Neural cell (in vitro differentiated cells): ENCODE results near the gene SENP2. TPM values are rescaled to one million over a fixed set of nuclear protein-coding genes. Genes with fewer than 3 reads are reported as not detected.

Experiments used
- H2AFZ ChIP-seq: fragments of 200-600, 300-800 bp; sonication (generic), shearing (Covaris generic); 2 replicates; pipeline ENCODE4 v1.6.0; 2014; ENCODE audit warnings: low read depth, mild to moderate bottlenecking, antibody characterized with exemption, low read length, moderate library complexity
- H3F3A ChIP-seq: fragments of 200-600 bp; shearing (Covaris generic); 2 replicates; pipeline ENCODE4 v1.6.1; 2016; ENCODE audit warnings: mild to moderate bottlenecking, moderate library complexity, mixed read lengths, antibody characterized with exemption, low read length; ENCODE audit not compliant: insufficient read depth, poor library complexity, severe bottlenecking
- H3K27ac ChIP-seq: fragments of 200-600, 300-800 bp; sonication (generic), shearing (Covaris generic); 2 replicates; pipeline ENCODE4 v1.5.1; 2014; ENCODE audit warnings: mild to moderate bottlenecking, low read length, moderate library complexity
- H3K27me3 ChIP-seq: fragments of 300-800, 200-600 bp; sonication (generic), shearing (Covaris generic); 2 replicates; pipeline ENCODE4 v1.6.0; 2014; ENCODE audit warnings: mild to moderate bottlenecking, low read depth, low read length, moderate library complexity; ENCODE audit not compliant: insufficient read depth
- H3K36me3 ChIP-seq: fragments of 300-800, 200-600 bp; sonication (generic), shearing (Covaris generic); 2 replicates; pipeline ENCODE4 v1.5.1; 2014; ENCODE audit warnings: mild to moderate bottlenecking, antibody characterized with exemption, low read length, moderate library complexity; ENCODE audit not compliant: insufficient read depth
- H3K4me2 ChIP-seq: fragments of 300-800, 200-600 bp; sonication (generic), shearing (Covaris generic); 2 replicates; pipeline ENCODE4 v1.6.0; 2014; ENCODE audit warnings: mild to moderate bottlenecking, low read length
- H3K4me3 ChIP-seq: fragments of 300-800, 200-600 bp; sonication (generic), shearing (Covaris generic); 2 replicates; pipeline ENCODE4 v1.5.1; 2014; ENCODE audit warnings: mild to moderate bottlenecking, low read length, moderate library complexity
- H3K79me2 ChIP-seq: fragments of 200-600 bp; shearing (Covaris generic); replicated peaks from 2 replicates; pipeline ENCODE4 v1.6.0; 2014; ENCODE audit warnings: mild to moderate bottlenecking, low read length, moderate library complexity; ENCODE audit not compliant: insufficient read depth
- H3K9ac ChIP-seq: fragments of 300-800, 200-600 bp; sonication (generic), shearing (Covaris generic); 2 replicates; pipeline ENCODE4 v1.6.1; 2016; ENCODE audit warnings: mild to moderate bottlenecking, low read length, mixed read lengths
- H3K9me2 ChIP-seq: fragments of 200-600 bp; shearing (Covaris generic); 2 replicates; pipeline ENCODE4 v1.6.1; 2016; ENCODE audit warnings: mild to moderate bottlenecking, low read length, mixed read lengths; ENCODE audit not compliant: insufficient read depth
- H3K9me3 ChIP-seq: fragments of 200-600, 300-800 bp; sonication (generic), shearing (Covaris generic); 2 replicates; pipeline ENCODE4 v1.6.1; 2016; ENCODE audit warnings: mild to moderate bottlenecking, mixed run types, low read length, moderate library complexity, mixed read lengths
- H4K20me1 ChIP-seq: fragments of 200-600 bp; shearing (Covaris generic); 2 replicates; pipeline ENCODE4 v1.6.1; 2016; ENCODE audit warnings: mild to moderate bottlenecking, mixed run types; ENCODE audit not compliant: insufficient read depth
- EP300 ChIP-seq: fragments of 450-650 bp; conservative IDR thresholded peaks from 2 replicates; pipeline ENCODE4 v1.6.1; 2014; ENCODE audit warnings: antibody characterized with exemption, mild to moderate bottlenecking, moderate library complexity; ENCODE audit not compliant: poor library complexity, severe bottlenecking
- EZH2 ChIP-seq: fragments of 200-600, 300-800 bp; shearing (Covaris generic), sonication (generic); IDR thresholded peaks from 2 replicates; pipeline ENCODE4 v1.6.1; 2014; ENCODE audit warnings: antibody characterized with exemption, low read length, borderline replicate concordance, mild to moderate bottlenecking; ENCODE audit not compliant: insufficient read depth, poor library complexity, severe bottlenecking
- MXI1 ChIP-seq: fragments of 450-650 bp; conservative IDR thresholded peaks from 2 replicates; pipeline ENCODE4 v1.6.1; 2014; ENCODE audit warnings: antibody characterized with exemption, mild to moderate bottlenecking; ENCODE audit not compliant: poor library complexity, severe bottlenecking
- POLR2AphosphoS5 ChIP-seq: IDR thresholded peaks from 2 replicates; pipeline ENCODE4 v1.6.1; 2012
- RAD21 ChIP-seq: fragments of 450-650 bp; conservative IDR thresholded peaks from 2 replicates; pipeline ENCODE4 v1.6.1; 2014; ENCODE audit warnings: antibody characterized with exemption, mild to moderate bottlenecking, moderate library complexity
- SMC3 ChIP-seq: fragments of 450-650 bp; conservative IDR thresholded peaks from 2 replicates; pipeline ENCODE4 v1.6.1; 2014; ENCODE audit warnings: antibody characterized with exemption, mild to moderate bottlenecking, moderate library complexity; ENCODE audit not compliant: poor library complexity
- TAF1 ChIP-seq: IDR thresholded peaks from 2 replicates; pipeline ENCODE4 v1.6.1; 2012; ENCODE audit warnings: low read depth
- polyA plus RNA-seq: library from polyadenylated mRNA; depleted of rRNA; stranded (reverse); fragments of >200 nt; gene quantifications from 2 replicates; pipeline ENCODE4 v1.2.3, GENCODE V29; 2014
- TF ChIP-seq, protein P1 (sequence below): IDR thresholded peaks from 2 replicates; pipeline ENCODE4 v1.6.1; 2012; ENCODE audit warnings: borderline replicate concordance
- TF ChIP-seq, protein P2 (sequence below): fragments of 450-650 bp; IDR thresholded peaks from 2 replicates; pipeline ENCODE4 v1.5.1; 2014; ENCODE audit warnings: antibody characterized with exemption, mild to moderate bottlenecking, moderate library complexity; ENCODE audit not compliant: poor library complexity, severe bottlenecking

The SENP2 gene
- polyA plus RNA-seq, 1 donor from 2014 or later = 40.1 TPM

DNA sequence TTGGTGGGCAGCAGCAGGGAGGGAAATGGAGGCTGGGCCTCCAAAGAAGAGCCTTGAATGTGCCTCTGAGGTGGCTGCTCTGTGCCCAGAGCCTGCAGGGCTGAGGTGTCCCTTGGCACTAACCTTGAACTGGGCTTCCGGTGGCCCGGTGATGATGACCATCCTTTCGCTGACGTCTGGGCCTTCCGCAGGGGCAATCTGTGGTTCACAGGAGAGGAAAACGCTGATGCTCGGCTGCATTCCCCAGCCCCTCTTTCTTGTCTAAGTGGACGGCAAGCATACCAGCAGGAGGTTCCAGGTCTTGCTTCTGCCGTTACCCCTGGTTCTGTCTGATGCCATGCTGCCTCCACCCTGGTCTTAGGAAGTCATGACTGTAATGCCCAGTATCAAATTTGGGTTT is 65.9 kb downstream of the SENP2 start:
- H3K4me2 ChIP-seq = no peak overlapping the region
- peaks cover 11% of the 10 kb centered on the region for H3K36me3 ChIP-seq
- H2AFZ ChIP-seq = no peak overlapping the region

DNA sequence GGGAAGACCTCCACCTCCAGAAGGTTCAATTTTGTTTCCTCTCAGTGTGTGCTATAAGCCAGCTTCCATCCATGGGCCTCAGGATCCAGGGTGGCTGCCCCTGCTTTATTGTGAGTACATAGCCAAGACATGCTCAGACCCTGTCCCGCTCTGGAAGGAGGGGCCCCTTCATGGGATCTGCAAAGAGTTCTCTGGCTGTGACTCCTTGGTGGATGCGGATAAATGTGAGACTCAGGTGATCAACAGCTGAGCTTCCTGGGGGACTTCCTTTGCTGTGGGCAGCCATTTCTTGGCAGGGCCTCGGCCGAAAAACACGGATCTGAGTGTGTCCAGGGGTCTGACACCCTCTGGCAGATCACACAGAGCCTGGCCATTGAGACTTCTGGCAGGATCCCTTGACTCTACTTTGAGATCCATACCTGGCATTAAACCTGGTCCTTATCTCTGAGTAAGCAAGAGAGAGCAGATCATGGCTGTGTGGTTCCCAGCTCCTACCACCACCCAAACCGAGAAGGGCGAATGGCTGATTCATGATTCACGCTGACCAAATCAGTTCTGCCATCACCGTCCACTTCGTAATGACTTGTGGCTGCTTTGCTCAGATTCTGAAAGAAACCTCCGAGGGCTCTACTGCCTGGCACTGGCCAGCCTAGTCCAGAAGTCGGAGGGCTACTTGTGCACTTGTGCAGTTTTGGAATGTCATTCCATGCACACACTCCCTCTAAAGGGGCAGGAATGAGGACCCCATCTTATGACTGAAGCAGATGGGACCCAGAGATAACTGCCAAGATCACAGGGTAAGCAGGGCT is 68.1 kb downstream of the SENP2 start:
- H3K36me3 ChIP-seq = peaks cover 9% of the 10 kb centered on the region
- H3K9me2 ChIP-seq = no peaks in the 10 kb centered on the region
- H3K79me2 ChIP-seq = no peaks in the 10 kb centered on the region
- no peaks in the 10 kb centered on the region for H3K9me3 ChIP-seq
- no peak overlapping the region for H3K4me3 ChIP-seq
- H3K9ac ChIP-seq = no peak overlapping the region
- H4K20me1 ChIP-seq = no peaks in the 10 kb centered on the region
- H3K4me2 ChIP-seq = no peak overlapping the region
- TF ChIP-seq POLR2AphosphoS5 = peak; percentile 7
- no peak for TF ChIP-seq MXI1
- H3K27me3 ChIP-seq = no peaks in the 10 kb centered on the region
- H3F3A ChIP-seq = no peaks in the 10 kb centered on the region
- H3K27ac ChIP-seq = no peak overlapping the region
- H2AFZ ChIP-seq = no peak overlapping the region

More for the DNA sequence above, 65.9 kb downstream of the SENP2 start:
- no peak overlapping the region for H3K27ac ChIP-seq
- H3K79me2 ChIP-seq = no peaks in the 10 kb centered on the region
- no peaks in the 10 kb centered on the region for H3K9me2 ChIP-seq
- H4K20me1 ChIP-seq = no peaks in the 10 kb centered on the region
- H3K9ac ChIP-seq = no peak overlapping the region
- no peaks in the 10 kb centered on the region for H3K9me3 ChIP-seq
- H3F3A ChIP-seq = no peaks in the 10 kb centered on the region
- no peak overlapping the region for H3K4me3 ChIP-seq
- H3K27me3 ChIP-seq = no peaks in the 10 kb centered on the region
- TF ChIP-seq EP300 (no peak), TAF1 (no peak), RAD21 (no peak), EZH2 (no peak), SMC3 (no peak), MXI1 (no peak), POLR2AphosphoS5 (no peak)
- TF ChIP-seq, protein P1, sequence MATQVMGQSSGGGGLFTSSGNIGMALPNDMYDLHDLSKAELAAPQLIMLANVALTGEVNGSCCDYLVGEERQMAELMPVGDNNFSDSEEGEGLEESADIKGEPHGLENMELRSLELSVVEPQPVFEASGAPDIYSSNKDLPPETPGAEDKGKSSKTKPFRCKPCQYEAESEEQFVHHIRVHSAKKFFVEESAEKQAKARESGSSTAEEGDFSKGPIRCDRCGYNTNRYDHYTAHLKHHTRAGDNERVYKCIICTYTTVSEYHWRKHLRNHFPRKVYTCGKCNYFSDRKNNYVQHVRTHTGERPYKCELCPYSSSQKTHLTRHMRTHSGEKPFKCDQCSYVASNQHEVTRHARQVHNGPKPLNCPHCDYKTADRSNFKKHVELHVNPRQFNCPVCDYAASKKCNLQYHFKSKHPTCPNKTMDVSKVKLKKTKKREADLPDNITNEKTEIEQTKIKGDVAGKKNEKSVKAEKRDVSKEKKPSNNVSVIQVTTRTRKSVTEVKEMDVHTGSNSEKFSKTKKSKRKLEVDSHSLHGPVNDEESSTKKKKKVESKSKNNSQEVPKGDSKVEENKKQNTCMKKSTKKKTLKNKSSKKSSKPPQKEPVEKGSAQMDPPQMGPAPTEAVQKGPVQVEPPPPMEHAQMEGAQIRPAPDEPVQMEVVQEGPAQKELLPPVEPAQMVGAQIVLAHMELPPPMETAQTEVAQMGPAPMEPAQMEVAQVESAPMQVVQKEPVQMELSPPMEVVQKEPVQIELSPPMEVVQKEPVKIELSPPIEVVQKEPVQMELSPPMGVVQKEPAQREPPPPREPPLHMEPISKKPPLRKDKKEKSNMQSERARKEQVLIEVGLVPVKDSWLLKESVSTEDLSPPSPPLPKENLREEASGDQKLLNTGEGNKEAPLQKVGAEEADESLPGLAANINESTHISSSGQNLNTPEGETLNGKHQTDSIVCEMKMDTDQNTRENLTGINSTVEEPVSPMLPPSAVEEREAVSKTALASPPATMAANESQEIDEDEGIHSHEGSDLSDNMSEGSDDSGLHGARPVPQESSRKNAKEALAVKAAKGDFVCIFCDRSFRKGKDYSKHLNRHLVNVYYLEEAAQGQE = no peak
- TF ChIP-seq, protein P2, sequence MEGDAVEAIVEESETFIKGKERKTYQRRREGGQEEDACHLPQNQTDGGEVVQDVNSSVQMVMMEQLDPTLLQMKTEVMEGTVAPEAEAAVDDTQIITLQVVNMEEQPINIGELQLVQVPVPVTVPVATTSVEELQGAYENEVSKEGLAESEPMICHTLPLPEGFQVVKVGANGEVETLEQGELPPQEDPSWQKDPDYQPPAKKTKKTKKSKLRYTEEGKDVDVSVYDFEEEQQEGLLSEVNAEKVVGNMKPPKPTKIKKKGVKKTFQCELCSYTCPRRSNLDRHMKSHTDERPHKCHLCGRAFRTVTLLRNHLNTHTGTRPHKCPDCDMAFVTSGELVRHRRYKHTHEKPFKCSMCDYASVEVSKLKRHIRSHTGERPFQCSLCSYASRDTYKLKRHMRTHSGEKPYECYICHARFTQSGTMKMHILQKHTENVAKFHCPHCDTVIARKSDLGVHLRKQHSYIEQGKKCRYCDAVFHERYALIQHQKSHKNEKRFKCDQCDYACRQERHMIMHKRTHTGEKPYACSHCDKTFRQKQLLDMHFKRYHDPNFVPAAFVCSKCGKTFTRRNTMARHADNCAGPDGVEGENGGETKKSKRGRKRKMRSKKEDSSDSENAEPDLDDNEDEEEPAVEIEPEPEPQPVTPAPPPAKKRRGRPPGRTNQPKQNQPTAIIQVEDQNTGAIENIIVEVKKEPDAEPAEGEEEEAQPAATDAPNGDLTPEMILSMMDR = no peak
